ENCODE results near the gene SCAMP4.

The SCAMP4 gene, protein sequence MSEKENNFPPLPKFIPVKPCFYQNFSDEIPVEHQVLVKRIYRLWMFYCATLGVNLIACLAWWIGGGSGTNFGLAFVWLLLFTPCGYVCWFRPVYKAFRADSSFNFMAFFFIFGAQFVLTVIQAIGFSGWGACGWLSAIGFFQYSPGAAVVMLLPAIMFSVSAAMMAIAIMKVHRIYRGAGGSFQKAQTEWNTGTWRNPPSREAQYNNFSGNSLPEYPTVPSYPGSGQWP

DNA sequence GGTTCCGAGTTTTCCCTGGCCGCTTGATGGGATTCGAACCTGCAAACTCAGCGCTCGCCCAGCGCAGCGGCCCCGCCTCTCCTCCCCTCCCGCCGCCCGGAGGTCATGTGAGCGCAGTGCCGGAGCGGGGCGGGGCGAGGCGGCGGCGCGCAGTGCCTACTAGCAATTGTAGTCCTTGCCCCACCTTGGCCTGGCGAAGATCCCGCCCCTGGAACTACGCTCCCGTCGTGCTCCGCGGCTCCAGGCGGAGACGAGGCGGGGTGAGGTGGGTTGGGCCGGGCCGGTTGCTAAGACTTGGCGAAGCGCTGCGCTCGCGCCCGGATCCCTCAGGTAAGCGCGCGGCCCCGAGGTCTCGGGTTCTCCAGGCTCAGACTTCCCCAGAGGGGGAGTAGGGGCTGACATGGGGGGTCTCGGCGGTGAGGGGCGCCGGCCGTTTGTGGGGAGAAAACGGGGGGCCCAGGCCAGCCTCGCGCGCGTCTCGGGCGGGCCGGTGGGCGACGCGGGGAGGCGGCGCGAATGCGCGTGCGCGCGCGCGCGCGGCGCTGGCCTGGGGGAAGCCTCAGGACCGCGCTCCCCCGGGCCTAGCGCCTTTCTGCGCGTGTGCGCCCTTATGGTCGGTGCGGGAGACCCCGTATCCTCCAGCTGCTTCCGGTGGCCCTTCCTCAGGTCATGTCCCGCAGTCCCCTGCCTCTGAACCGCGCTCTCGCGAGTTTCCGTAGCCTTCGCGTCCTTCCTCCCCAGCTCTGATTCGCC lies at the start of gene SCAMP4, which contains the start of gene ADAT3:
Gene SCAMP4 (plus strand): TSS at position 290 of the 753 bp plus-strand sequence. CDS start 9,621 bp downstream, outside the sequence.
Gene ADAT3 (plus strand): TSS at position 290 of the 753 bp plus-strand sequence. CDS start 6,649 bp downstream, outside the sequence.
- peak; percentile 97 for DNase-seq (ENCODE audit: low read depth, low spot score)

DNA sequence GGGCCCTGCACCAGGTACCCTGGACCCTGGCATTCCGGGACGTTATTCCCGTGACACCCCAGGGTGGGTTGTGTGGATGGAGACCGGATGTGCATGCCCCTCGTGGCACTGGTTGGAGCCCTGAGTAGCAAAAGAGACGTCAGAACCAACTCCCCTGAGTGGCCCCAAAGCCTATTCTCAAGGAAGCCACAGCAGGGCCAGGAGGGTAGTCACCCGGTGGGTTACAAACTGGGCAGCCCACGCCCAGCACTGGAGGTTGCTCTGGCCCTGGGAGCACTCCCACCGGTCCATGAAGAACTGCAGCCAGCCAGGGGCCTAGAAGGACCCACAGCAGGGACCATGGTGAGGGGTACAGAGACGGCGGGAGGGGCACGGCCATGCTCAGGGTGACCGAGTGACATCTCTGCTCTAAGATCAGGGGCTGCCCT lies 49.4 kb upstream of the SCAMP4 start:
- DNase-seq (ENCODE audit: low read depth, low spot score), result no peak

DNA sequence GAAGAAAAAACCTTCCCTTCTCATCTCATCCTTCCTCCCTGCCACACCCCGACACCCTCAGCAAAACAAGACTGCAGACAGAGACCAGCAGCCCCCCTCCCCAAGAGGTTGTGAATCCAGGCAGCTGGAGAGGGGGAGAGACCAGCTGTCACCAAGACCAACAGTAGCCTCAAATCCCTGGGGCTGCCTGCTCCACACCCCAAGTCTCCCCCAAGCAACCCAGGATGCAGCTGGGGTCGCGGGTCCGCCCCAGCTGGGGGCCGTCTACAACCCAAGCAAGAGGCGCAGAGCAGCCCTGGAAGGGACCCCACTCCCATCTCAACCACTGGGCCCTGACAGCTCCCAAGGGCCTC lies 48.9 kb upstream of the SCAMP4 start:
- DNase-seq (ENCODE audit: low read depth, low spot score), result no peak

DNA sequence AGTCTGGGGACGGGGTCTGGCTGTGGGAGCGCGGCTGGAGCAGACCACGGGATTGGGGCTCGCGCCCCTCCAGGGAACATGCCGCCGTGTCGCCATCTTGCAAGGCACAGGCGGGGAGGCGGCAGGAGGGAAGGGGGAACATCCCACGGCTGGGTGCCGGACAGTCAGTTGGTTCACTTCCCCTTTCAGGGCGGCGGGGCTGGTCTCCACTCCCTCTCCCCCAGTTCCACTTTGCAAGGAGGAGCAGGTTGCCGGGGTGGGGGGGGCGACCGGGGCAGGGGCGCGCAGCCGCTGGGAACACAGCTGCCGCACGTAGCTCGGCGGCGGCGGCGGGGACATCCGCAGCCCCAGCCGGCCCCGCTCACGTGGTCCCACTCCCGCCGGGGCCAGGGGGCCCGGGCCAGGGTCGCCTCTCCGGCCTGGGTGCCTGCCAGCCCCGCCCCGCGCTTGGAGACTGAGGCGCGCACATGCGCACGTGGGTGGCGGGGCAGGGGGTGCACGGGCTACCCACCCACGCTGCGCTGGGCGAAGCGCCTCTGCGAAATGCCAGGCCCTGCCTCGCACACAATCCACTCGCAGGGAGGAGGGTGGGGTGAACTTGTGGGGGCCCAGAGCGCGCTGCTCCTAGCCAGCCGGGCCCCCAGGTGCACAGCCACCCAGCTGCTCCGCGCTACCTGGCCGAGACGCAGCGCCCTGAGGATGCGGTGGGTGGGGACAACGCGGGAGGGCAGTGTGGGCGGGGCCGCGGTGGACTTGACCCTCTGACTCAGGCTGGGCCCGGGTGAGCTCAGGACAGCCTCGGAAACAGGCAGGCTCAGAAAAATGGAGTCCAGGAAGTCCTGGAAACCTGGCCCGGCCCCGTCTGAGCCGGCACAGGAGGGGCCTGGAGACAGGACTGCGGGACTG lies 48.2 kb upstream of the SCAMP4 start:
- DNase-seq (ENCODE audit: low read depth, low spot score), result no peak

DNA sequence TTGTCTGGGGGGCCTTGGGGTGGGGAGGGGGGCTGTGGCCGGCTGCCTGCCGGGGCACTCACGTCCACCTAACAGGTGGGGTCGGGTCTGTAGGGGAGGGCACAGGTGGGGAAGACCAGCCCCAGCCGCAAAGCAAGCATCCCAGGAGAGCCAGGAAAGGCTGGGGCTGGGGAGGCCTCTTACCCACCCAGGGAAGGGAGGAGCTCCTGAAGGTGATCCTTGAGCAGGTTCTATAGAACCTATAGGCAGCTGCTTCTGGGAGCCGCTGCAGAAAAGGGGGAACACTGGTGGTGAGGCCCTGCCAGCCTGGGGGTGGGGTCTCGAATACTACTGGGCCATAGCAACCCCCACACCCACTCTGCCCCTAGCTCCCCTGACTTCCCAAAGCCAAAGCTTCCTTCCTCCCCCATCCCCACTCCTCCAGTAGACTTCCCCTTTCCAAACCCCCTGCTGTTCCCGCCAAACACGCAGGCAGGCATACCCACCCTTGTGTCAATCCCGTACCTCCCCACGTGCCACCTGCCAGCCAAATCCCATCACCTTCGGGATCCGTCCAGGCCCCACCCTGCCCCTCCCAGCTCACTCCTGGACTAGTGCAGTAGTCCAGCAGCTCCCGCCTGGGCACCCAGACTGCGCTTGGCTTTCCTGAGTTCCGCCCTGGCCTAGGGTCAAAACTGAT lies 47.4 kb upstream of the SCAMP4 start:
- DNase-seq (ENCODE audit: low read depth, low spot score), result no peak

DNA sequence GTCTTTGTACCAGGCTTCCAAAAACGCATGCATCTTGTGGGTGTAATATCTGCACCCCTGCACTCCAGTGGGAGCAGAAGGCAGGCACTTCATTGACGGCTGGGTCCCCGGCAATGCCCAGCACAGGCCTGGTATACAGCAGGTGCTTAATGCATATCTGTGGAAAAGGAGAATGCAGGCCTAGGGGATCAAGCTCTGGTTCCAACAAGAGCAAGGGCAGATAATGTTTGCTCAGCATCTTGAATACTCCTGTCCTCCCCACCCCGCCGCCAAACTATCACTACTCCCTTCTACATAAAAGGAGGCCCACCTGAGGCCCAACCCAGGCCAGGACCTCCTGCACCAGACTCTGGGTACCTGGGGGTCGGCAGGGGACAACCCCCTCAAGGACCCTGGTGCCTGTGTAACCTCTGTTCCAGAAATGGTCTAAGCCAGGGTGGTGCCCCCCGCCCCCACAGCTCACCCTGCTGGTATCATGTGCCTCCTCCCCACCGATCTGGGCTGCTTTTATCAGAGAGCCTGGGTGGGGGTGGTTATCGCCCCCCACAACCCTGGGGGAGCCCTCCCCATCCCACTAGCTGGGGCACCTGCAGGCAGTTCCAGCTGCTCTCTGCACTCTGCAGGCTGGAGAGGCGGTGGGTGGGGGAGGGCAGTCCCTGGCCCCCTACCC lies 46.7 kb upstream of the SCAMP4 start:
- no peak for DNase-seq (ENCODE audit: low read depth, low spot score)

DNA sequence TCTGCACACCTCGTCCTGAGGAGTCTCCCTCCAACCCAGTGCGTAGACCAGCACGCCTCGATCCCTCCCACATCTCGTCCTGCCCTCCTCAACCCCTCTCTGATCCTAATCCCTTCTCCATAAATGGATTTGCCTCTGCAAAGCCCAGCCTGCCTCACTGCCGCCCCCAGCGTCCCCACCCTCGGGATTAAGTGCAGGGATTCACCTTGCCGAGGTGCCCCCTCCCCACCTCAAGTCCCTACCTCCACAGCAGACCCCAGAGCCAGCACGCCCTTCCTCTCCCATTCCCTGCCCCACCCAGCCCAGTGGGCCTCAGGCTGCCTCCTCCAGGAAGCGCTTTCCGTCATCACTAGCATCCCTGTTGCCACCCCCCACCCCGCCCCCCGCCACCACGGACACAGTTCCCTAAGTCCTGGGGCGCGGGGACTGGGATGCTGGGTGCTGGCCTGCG lies 45.8 kb upstream of the SCAMP4 start:
- DNase-seq (ENCODE audit: low read depth, low spot score), result no peak

DNA sequence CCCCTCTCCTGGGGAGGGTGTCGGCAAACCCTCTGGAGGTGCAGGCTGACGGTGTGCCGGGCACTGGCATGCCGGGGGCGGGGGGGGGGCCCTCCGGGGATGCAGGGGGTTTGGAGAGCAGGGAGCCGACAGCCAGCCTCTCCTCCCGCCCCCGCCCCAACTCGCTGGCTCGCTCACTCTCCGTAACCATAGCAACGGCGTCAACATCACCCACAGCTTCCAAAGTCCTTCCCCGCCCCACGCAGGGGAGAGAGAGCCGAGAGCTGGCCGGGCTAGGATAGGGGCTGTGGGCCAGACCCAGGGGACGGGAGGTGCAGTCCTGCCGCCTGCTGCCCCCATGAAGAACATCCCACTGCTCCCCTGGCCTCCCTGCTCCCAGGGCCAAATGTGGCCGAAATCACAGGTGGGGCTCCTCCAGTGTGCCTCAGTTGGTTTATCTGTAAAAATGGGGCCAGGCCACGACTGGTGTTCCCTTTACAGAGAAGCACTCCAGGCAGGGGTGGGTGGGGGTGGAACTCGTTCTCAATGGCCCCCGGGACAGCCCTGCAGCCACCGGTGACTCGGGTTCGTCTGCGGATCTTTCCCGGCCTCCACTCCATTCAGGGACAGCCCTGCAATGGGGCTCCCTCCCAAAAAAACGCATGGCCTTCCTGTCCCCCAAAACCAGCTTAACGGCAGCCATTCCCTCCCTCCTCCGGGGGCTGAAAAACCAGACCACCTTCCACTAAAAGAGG lies 45.0 kb upstream of the SCAMP4 start:
- no peak for DNase-seq (ENCODE audit: low read depth, low spot score)

DNA sequence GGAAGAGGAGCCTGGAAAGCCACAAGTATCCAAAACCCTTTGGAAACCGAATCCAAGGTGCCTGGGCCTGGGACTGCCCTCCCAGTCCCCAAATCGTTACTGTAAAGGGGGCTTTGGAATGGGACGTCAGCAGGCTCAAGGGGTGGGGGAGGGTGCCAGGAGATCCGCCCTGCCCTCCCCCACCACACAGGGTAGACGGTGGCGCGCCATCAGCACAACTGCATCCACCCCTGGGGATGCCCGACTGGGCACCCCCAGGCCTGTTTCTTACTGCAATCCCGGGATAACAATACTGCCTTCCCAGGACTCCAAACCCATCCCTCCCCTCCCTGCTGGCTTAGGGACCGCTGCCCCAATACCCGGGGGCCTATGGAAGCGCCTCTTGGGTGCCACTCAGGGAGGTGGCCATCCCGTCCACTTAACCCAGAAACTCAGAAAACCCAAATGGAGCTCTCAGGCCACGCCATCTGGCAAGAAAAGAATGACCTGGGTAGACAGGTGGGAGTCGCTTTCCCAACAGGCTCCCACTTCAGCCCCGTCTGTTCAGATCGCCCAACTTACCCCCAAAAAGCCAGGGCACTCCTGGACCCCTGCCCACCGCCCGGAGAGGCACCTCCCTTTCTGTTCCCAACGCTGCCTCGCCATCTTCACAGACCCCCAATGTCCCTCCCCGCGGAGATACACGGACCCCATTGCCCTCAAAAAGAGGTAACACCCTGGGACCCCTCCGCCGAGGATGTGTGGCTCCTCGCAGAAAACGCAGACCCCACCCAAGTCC lies 44.2 kb upstream of the SCAMP4 start:
- DNase-seq (ENCODE audit: low read depth, low spot score), result no peak

DNA sequence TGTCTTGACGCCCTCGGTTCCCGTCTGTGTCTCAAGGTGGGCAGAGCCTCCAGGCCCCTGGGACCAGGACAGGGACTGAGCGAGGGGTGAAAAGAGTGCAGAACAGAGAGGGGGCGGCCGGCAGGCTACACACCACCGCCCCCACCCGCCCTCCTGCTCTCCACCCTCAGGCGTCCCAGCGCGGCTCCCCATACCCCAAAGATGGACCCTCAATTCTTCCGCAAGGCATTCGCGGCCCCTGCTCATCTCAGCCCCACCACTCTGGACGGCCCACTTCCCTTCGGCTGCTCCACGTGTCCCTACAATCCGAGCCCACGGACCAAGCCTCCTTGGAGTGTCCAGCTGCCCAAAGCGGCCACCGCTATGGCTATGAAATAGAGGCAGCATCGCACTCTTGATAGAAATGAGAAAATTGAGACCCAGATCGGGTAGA lies 43.6 kb upstream of the SCAMP4 start:
- no peak for DNase-seq (ENCODE audit: low read depth, low spot score)

DNA sequence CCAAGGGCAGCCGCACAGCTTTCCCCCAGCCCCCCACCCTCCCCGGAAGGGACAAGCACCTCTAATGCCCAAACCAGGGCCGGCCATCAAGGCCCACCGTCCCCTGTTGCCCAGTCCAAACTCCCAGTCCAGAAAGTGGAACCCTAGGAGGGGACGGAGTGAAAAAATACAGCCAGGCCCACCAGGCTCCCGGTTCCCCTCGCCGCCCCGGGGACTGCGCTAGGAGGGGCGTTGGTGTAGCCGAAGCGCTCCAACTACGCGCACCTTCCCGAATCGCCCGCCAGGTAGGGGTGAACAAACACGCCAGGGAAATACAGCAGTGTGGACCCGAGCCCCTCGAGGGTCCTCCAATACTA lies 43.2 kb upstream of the SCAMP4 start:
- no peak for DNase-seq (ENCODE audit: low read depth, low spot score)

DNA sequence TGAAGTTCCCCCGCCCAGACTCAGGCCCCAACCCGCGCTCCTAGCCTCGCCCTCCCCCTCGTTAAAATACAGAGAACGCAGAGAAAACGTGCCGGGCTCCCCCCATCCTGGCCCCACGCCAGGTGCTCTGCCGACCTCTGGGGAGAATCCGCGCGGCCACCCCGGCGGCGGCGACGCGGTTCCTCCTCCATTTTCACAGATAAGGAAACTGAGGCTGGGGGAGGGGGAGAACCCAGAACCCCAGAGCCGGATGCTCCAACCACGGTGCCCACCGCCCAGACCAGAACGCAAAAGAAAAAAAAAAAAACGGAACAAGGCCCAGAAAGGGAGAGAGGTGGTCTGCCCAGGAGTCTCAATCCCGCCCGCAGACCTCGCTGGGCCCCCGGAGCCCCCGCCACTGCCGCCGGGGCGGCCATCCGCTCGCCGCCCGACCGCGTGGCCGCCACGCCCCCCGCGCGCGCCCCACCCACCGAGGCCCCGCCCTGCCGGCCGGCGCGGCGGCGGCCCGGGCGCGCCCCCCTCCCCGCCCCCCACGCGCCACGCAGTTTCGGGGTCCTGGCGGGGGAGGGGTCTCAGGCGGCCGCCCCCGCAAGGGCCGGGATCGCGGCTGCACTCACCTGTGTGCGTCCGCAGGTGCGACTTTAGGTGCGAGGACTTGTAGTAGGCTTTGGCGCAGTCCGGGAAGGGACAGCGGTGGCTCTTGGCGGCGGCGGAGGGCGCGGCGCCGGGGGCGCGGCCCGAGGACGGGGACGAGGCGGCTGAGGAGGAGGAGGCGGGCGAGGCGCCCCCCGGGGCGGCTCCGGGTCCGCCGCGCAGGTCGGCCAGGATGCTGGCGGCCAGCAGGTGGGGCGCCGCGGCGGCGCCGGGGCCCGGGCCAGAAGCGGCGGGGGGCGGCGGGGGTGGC lies 42.5 kb upstream of the SCAMP4 start:
- no peak for DNase-seq (ENCODE audit: low read depth, low spot score)

DNA sequence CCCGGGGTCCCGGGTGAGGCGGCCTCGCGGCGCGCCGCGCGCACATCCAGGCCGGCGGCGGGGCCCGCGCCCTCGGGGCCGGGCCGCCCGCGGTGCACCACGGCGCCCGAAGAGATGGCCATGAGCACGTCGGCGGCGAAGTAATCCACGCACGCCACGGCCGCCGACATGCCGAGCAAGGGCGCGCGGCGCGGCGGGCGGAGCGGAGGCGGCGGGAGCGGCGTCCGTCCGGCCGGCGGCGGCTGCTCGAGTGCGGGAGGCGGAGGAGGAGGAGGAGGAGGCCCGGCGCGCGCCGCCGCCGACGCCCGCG lies 41.9 kb upstream of the SCAMP4 start, which contains the start of gene KLF16:
Gene KLF16 (minus strand): TSS at position 252 of the 310 bp plus-strand sequence. CDS start 82 bp downstream, at position 170.
- DNase-seq (ENCODE audit: low read depth, low spot score), result no peak

DNA sequence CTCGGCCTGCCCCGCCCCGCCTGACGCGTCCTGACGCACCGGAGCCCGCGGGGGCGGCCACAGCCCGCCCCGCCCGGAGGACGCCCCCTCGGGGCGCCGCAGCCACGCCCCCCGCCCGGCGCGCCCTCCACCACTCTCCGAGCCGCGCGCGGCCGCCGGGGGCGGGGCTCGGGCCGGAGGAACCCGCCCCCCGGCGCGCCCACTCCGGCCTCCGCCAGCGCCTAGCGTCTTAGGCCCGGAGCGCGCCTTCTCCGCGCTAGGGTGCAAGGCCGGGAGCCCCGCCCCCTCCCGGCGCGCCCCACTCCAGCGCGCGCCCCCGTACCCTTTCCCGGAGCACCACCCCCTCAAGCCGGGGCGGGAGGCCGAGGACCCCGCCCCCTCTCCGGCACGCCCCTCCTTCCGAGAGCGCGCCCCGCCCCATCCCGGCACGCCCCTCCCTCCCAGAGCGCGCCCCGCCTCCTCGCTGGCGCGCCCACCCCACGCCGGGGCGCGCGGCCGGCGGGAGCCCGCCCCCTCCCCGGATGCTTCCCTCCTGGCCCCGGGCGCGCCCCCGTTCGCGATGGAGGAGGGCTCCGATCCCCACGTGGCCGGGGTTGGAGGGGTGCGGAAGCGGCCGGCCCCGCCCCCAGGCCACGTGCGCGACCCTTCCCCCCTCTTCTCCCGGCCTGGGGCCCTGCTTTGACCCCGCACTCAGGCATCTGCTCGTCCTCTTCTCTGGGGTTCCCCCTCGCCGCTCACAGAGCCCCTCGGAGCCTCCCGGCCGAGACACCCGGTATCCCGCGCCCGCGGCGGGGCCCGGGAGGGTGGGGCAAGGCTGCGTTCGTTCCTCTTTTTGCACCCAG lies 41.3 kb upstream of the SCAMP4 start:
- DNase-seq (ENCODE audit: low read depth, low spot score), result peak; percentile 78

DNA sequence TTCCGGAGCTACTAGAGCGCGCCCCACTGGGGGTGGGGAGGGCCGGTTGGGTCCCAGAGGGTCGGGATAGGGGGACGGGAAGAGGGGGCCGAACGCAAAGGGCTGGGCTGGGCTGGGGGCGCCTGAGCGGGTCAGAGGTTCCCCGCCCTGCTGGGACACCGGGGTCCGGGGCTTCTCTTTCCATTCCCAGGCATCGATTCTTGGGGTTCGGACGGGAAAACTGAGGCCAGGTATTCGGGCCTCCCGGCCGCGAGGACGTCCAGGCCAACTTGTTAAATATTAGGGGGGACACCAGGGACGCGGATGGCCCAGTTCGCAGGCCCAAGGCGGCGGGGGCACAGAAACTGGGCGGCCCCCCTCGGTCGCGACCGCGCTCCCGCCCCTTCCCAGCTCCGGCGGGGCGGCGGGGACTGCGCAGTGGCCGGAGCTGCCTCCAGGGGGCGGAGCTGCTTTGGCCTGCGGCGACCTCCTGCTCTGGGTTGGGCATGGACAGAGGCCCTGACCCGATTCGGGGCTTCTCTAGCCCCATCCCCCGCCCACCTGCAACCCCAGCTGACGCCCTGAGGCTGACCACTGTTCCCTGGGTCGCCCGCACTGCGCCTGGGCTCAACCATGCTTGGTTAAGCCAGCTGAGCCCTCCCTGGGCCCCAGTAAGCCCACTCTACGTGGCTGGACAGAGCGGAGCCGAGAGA lies 40.6 kb upstream of the SCAMP4 start:
- DNase-seq (ENCODE audit: low read depth, low spot score), result no peak

DNA sequence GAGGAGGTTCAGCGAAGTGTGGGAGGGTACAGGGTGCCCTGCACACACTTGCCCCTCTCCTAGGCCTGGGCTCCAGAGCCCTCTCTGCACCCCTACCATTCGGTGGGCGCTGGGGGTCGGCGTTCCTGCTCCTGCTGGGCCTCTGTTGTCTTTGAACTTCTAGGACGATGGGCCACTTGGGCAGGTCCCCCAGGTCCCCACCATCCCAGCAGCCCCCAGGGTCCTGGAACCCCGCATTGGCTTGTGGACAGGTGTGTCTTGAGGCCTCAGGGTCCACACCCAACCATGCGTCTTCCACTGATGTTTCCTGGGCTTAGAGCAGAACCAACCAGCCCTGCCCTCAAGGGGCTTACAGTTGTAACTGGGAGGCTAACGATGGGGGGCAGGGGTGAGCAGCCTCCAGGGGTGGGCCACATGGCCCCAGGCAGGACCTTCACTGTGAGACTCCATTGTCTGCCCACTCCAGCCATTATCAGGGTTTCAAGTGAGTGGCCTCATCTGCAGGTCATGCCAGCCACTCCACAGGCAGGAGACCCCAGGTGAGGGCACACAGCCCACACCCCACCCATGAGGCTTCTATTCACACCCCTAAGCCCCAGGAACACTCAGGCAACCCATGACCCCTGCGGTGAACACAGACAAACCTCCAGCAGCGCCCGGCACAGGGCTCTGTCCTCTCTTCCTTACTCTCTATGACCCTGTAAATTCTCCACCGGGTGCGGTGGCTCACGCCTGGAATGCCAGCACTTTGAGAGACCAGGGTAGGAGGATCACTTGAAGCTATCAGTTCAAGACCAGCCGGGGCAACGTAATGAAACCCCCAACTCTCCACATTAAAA lies 39.8 kb upstream of the SCAMP4 start:
- no peak for DNase-seq (ENCODE audit: low read depth, low spot score)
